NCI-H2227 treated with DMSO at 0.1 percent for 48 hours (cell line): ENCODE results near the gene CD44.
A peak's percentile ranks its signal among the peaks of the same experiment; 100 is the strongest.

ENCODE experiments used
- DNase-seq: peaks from one replicate; lab custom pipeline; 2025; lab: John Stamatoyannopoulos, UW

Gene CD44

GRCh38 chr11:35158701-35159510, 19.9 kb downstream of the CD44 start:
- DNase-seq: peak; percentile 50

DNA sequence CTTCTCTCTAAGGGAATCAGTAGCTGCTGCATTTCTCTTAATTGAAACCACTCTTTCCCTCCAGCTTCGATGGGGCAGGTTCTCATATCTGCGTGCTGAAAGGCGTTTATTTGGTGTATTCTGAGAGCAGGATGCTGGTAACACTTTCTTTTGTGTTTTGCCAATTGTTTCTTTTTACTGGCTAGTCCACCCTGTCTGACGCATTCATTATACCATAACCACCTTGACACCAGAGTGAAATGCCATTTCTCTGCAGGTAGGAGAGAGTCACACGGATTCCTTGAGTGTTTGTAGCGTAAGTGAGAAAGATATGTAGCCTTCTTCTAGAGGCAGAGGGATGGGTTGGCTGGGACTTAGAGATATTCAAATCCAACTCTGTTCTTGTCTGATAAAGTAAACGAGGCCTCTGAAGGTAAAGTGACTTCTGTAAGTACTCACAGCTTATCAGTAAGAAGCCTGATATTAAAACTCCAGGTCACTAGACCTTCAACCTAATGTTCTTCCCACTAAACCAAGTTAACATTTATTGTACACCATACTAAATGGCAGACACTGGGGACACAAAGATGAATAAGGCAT, 21.4 kb downstream of the CD44 start:
- no peak for DNase-seq

- DNase-seq: no peak
Observed at GRCh38 chr11:35160902-35161597, 22.1 kb downstream of the CD44 start.

GRCh38 chr11:35162745-35163144, 23.8 kb downstream of the CD44 start:
- no peak for DNase-seq

GRCh38 chr11:35163209-35163608, 24.2 kb downstream of the CD44 start:
- no peak for DNase-seq

GRCh38 chr11:35163702-35164496, 24.9 kb downstream of the CD44 start:
- no peak for DNase-seq

DNA sequence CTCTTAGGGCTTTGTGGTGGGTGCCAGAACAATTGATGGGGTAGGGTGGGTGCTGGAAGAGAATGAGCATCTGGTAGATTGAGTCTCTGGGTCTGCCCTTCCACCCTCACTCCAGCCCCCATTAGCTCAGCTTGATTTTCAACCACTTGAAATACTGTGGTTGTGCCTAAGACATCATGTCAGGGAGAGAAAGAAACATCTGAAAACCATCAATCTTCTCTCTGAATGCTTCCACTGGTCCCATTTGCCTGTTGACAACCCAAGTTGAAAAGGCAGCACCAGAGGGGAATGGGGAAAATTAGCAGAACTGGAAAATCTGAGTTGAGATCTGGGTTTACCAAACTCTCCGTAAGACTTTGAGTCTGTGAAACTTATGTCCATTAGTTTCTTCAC, 26.1 kb downstream of the CD44 start:
- DNase-seq: no peak

GRCh38 chr11:35165423-35166368, 26.7 kb downstream of the CD44 start:
- DNase-seq: no peak

GRCh38 chr11:35166369-35167360, 27.7 kb downstream of the CD44 start:
- DNase-seq: no peak

DNA sequence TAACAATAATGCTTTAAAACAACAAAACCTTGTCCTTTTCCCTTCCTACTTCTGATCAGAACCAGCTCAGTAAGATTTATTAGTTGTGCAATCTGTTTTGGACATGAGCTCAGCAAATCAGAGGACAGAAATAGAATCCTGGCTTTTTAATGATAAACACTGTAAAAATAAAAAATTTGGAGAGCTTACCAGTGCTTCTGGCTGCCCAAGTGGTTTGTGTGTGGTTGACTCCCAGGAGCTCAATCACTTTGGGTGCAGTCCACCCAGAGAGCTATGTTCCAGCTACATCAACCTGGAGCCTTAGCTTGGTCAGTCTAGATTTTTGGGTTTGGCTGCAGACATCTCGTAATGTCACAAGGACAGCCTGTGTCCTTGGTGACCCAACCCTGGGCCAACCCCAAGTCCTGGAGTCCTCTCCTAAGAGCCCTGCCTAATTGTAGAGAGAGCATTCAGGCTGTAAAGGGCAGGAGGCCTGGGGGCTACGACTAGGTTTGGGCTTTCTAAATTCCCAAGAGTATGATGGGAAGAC, 28.5 kb downstream of the CD44 start:
- DNase-seq: no peak

DNA sequence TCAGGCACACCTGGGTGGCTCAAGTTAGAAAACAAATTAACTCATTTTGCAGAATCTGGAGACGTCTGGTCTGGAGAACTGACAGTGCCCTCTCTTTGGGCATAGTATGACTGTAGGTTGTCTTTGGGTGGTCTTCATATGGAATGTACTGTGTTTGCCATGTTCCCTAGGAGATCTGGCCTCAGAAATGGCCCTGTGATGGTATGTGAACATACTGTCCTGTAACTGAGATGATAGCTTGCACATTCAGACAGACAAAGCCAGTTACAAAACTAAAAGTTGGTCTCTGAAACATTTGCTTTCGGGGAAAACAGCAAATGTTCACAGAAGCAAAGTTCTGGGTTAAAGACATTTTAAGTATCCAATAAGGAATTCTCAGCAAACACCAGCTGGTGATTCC, 29.7 kb downstream of the CD44 start:
- DNase-seq: no peak

- no peak for DNase-seq
Observed at GRCh38 chr11:35169112-35169511, 30.1 kb downstream of the CD44 start.

GRCh38 chr11:35169754-35170153, 30.8 kb downstream of the CD44 start:
- no peak for DNase-seq

DNA sequence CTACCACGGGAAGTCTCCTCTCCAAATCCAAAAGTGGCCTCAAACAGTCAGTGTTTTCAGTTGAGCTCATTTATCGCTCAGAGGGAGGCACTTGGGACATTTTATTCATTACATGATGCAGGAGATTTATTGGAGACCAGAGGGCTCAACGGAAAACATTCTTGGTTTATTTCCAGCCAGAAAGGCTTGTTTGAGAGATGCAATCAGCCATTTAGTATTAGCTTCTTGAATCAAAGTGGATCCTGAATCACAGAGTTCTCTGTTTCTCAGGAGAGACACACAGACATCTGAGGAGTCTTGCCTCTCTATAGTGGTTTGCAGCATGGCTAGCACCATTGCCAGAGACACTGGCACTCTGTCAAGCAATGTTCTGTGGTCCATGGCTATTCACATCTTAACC, 31.5 kb downstream of the CD44 start:
- DNase-seq: no peak

GRCh38 chr11:35171226-35171625, 32.3 kb downstream of the CD44 start:
- DNase-seq: no peak

DNA sequence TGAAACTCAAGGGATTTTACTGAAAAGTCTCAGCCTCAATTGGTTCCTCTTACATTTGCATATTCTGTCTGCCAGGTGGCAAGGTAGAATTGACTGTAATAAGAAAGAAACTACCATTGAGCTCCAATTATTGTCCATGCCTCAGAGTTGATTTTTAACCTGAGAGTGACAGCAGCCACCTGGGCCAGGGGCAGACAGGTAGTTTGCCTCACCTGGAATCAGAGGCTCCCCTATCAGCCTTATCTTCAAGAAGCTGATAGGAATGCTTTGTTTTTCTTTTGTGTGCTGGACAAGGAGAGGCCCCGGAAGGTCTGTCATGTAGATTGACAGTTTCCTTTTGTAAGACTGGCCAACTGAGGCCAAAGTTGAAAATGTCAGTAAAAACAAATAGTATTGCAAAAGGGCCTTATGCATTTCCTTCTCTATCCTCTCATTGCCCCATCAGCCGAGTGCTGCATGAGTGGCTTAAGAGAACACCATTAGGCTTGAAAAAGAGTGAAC, 34.1 kb downstream of the CD44 start:
- DNase-seq: no peak

- no peak for DNase-seq
Observed at GRCh38 chr11:35173616-35174566, 34.9 kb downstream of the CD44 start.

DNA sequence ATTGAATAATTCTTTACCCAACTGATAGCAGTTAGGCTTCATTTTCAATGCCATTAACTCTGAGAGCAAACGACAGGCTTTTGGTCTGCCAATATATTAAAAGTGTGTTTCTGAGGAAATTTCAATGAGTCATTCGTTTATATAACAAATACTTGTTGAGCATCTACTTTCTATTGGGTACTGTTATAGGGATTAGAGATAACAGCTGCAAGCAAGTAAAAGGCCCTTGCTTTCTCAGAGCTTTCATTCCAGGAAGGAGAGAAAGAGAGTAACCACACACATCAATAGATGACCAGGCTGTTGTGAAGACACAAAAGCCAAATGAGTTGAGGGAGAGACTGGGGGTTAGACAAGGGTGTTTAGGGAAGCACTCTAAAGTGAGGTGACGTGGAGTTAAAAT, 35.7 kb downstream of the CD44 start:
- DNase-seq: no peak
